SK-N-SH (cell line): ENCODE measurements around the gene NPM1. TPM values are rescaled to one million over a fixed set of nuclear protein-coding genes. Genes with fewer than 3 reads are reported as not detected.

Experiments used
- CTCF ChIA-PET: fragments of 300-600, 350-600 bp; formaldehyde crosslinking; extraction: SDS; loops from one replicate; lab custom pipeline; 2021; lab: Yijun Ruan, JAX
- POLR2A ChIA-PET: fragments of 350-600 bp; sonication (Branson Sonifier 250); formaldehyde crosslinking; extraction: SDS; loops from one replicate; lab custom pipeline; 2020; ENCODE audit warnings: antibody characterized with exemption, inconsistent platforms; lab: Yijun Ruan, JAX
- DNase-seq: peaks from one replicate; pipeline ENCODE4 v3.0.0; 2012
- H2AFZ ChIP-seq: fragments of 200-600 bp; sonication (generic); 2 replicates; pipeline ENCODE4 v1.8.1; 2016; ENCODE audit warnings: antibody characterized with exemption, mild to moderate bottlenecking, low read depth
- H3F3A ChIP-seq: fragments of 200-600 bp; sonication (generic); replicated peaks from 2 replicates; pipeline ENCODE3; 2016; ENCODE audit warnings: antibody characterized with exemption, mild to moderate bottlenecking; ENCODE audit not compliant: insufficient read depth
- H3K27ac ChIP-seq, 2 experiments: fragments of 200-500 bp in 1 of 2; fragments of 200-600 bp in 1 of 2; sonication (Bioruptor generic) in 1 of 2; sonication (generic), shearing (Covaris generic) in 1 of 2; 2 replicates each; pipeline versions ENCODE4 v1.5.1 to v1.6.1; 2014 to 2016; ENCODE audit warnings: low read depth in 2 of 2, inconsistent platforms in 1 of 2, low read length in 1 of 2, mild to moderate bottlenecking in 1 of 2, mixed read lengths in 1 of 2
- H3K27me3 ChIP-seq: fragments of 200-600 bp; sonication (generic), shearing (Covaris generic); 2 replicates; pipeline ENCODE4 v1.6.1; 2016; ENCODE audit warnings: mixed run types; ENCODE audit not compliant: insufficient read depth
- H3K36me3 ChIP-seq, 2 experiments: fragments of 200-500 bp in 1 of 2; fragments of 200-600 bp in 1 of 2; sonication (Bioruptor generic) in 1 of 2; sonication (generic) in 1 of 2; replicated peaks in 1 of 2; 2 replicates each; pipeline versions ENCODE3 to v1.5.1; 2014 to 2016; ENCODE audit warnings: low read length in 1 of 2, mild to moderate bottlenecking in 1 of 2; ENCODE audit not compliant: insufficient read depth in 2 of 2, control insufficient read depth in 1 of 2
- H3K4me1 ChIP-seq, 2 experiments: fragments of 200-500 bp in 1 of 2; fragments of 200-600 bp in 1 of 2; sonication (Bioruptor generic) in 1 of 2; sonication (generic), shearing (Covaris generic) in 1 of 2; 2 replicates each; pipeline versions ENCODE4 v1.5.1 to v1.6.1; 2014 to 2016; ENCODE audit warnings: low read depth in 1 of 2, low read length in 1 of 2, mixed run types in 1 of 2; ENCODE audit not compliant: insufficient read depth in 2 of 2, control insufficient read depth in 1 of 2
- H3K4me2 ChIP-seq: fragments of 200-600 bp; sonication (generic), shearing (Covaris generic); 2 replicates; pipeline ENCODE4 v1.6.1; 2017; ENCODE audit warnings: mixed run types
- H3K4me3 ChIP-seq, 2 experiments: fragments of 200-500 bp in 1 of 2; fragments of 200-600 bp in 1 of 2; sonication (Bioruptor generic) in 1 of 2; sonication (generic), shearing (Covaris generic) in 1 of 2; 2 replicates each; pipeline versions ENCODE4 v1.5.1 to v1.8.1; 2014 to 2016; ENCODE audit warnings: low read depth in 2 of 2, inconsistent platforms in 1 of 2, low read length in 1 of 2, mild to moderate bottlenecking in 1 of 2, mixed read lengths in 1 of 2, moderate library complexity in 1 of 2
- H3K79me2 ChIP-seq: fragments of 200-600 bp; sonication (generic); 2 replicates; pipeline ENCODE4 v1.8.1; 2017; ENCODE audit warnings: mild to moderate bottlenecking; ENCODE audit not compliant: insufficient read depth
- H3K9ac ChIP-seq: fragments of 200-600 bp; sonication (generic); 2 replicates; pipeline ENCODE4 v1.6.1; 2017; ENCODE audit warnings: mixed run types
- H3K9me2 ChIP-seq: fragments of 200-600 bp; sonication (generic); 2 replicates; pipeline ENCODE4 v1.6.1; 2017; ENCODE audit warnings: mixed run types
- H3K9me3 ChIP-seq: fragments of 200-600 bp; sonication (generic); 2 replicates; pipeline ENCODE4 v1.6.1; 2017; ENCODE audit warnings: mixed run types, mild to moderate bottlenecking, moderate library complexity
- H4K20me1 ChIP-seq: fragments of 200-600 bp; sonication (generic); 2 replicates; pipeline ENCODE4 v1.6.1; 2017; ENCODE audit warnings: mild to moderate bottlenecking, mixed run types; ENCODE audit not compliant: insufficient read depth
- MAX ChIP-seq: IDR thresholded peaks from 2 replicates; pipeline ENCODE4 v1.4.0; 2012; ENCODE audit warnings: low read depth
- NFIC ChIP-seq: IDR thresholded peaks from 2 replicates; pipeline ENCODE4 v1.4.0; 2012; ENCODE audit warnings: borderline replicate concordance
- NRF1 ChIP-seq: IDR thresholded peaks from 2 replicates; pipeline ENCODE4 v1.6.1; 2012; ENCODE audit warnings: low read depth, mild to moderate bottlenecking, low read length
- SIN3A ChIP-seq: IDR thresholded peaks from 2 replicates; pipeline ENCODE4 v1.6.1; 2012; ENCODE audit warnings: low read depth, mild to moderate bottlenecking, low read length, moderate library complexity, borderline replicate concordance
- TCF12 ChIP-seq: IDR thresholded peaks from 2 replicates; pipeline ENCODE4 v1.4.0; 2012
- USF2 ChIP-seq: fragments of 150-350 bp; IDR thresholded peaks from 2 replicates; pipeline ENCODE4 v1.6.1; 2017; ENCODE audit warnings: antibody characterized with exemption, low read length, low read depth, borderline replicate concordance
- ZBTB33 ChIP-seq: IDR thresholded peaks from 2 replicates; pipeline ENCODE4 v1.4.0; 2012; ENCODE audit warnings: low read depth, borderline replicate concordance
- WGBS: methylation state at CpG from one replicate; pipeline ENCODE4 v1.1.6; 2017; ENCODE audit warnings: low lambda C conversion rate; 5-methylcytosine and 5-hydroxymethylcytosine counted together
- polyA plus RNA-seq, 3 experiments: library from polyadenylated mRNA; depleted of rRNA; stranded (reverse); fragments of >200 nt; gene quantifications; 2 replicates each; pipeline ENCODE4 v1.2.3, GENCODE V29; 2012
- TF ChIP-seq, protein P1 (sequence below): fragments of 200-600 bp; sonication (generic); IDR thresholded peaks from 2 replicates; pipeline ENCODE4 v1.6.1; 2017; ENCODE audit warnings: antibody characterized with exemption, mild to moderate bottlenecking, moderate library complexity

The NPM1 gene
- polyA plus RNA-seq, 1 of the 3 experiments (the other 2 are of a cell fraction): 4,764 TPM

DNA sequence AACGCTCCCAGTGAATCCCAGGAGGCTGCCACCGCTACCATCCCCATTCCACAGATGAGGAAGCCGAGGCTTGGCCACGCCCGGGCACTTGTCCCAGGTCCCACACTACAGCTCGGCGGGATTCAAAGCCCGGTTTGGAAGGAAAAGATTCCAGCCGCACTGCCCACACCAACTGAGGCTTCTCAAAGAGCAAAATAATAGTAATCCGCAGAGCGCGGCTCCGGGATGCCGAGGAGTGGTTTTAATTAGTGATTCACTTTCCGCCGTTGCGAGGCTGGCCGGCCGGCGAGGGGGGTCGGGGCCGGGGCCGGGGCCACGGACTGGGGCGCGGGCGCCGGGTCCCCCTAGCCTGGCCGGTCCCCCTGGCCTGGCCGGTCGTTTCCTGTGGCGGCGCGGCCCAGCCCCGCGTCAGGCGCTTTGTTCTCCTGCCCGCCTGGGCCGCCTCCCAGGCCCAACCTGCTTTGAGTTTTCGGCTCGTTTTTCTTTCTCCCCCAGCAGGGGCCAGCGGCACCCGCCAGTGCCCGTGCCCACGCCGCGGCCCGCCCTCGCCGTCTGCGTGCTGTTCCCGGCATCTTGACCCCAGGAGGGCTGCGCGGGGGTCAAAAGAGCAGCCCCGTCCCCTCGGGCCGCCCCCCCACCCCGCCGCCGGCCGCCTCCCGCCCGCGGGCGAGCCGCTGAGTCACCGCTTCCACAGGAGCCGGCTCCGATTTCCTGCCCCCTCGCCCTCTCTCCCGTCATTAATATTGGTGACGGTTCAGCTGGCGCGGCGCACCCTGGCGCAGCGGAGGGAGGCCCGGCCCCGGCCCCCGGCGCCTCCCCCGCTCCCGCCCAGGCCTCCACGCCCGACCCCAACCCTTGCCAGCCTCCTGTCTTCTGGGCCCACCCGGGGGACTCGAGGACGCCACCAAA is 63.0 kb downstream of the NPM1 start:
- 70% methylated on average over 75 of the region's 88 CpGs for WGBS

DNA sequence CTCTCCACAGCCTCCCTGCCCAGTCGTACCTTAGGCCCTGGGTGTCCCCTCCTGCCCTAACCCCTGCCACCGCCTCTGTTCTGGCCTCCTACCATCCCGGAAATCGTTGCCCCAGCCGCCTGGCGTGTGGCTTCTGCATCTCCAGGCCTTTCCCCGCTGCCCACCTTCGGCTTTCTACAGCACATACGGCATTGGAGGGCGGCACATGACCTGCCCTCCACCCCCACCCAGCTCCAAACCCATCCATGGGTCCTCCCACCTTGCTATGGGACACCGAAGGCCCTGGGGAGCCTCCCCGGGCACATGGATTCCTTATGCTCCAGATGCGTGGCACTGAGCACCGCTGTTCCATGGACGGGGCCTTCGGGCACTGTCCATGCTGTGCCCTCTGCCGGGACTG is 63.8 kb downstream of the NPM1 start:
- DNase-seq: no peak
- Histone ChIP-seq H3F3A (no peaks in the 10 kb centered on the region), H3K79me2 (no peaks in the 10 kb centered on the region), H3K36me3 (no peaks in the 10 kb centered on the region), H3K4me2 (no peak overlapping the region), H3K4me3 (no peak overlapping the region), H3K27me3 (no peaks in the 10 kb centered on the region), H3K27ac (no peak overlapping the region), H4K20me1 (no peaks in the 10 kb centered on the region), H3K9ac (no peak overlapping the region), H3K9me2 (no peaks in the 10 kb centered on the region), H2AFZ (no peak overlapping the region), H3K9me3 (no peaks in the 10 kb centered on the region), H3K4me1 (no peaks in the 10 kb centered on the region; a peak in 1 of 4 replicates)
- 85% methylated on average over 15 of the region's 17 CpGs for WGBS
- ChIA-PET CTCF (no interaction called here), POLR2A (no interaction called here)
- TF ChIP-seq NRF1 (no peak), SIN3A (no peak), MAX (no peak), USF2 (no peak), ZBTB33 (no peak), TCF12 (no peak), NFIC (no peak)

More for the DNA sequence above, 63.0 kb downstream of the NPM1 start:
- Histone ChIP-seq H3F3A (no peaks in the 10 kb centered on the region), H3K79me2 (no peaks in the 10 kb centered on the region), H3K4me2 (no peak overlapping the region), H3K9ac (no peak overlapping the region), H2AFZ (no peak overlapping the region), H3K4me3 (no peak overlapping the region)
- POLR2A ChIA-PET: no interaction called here
- TF ChIP-seq, protein P1, sequence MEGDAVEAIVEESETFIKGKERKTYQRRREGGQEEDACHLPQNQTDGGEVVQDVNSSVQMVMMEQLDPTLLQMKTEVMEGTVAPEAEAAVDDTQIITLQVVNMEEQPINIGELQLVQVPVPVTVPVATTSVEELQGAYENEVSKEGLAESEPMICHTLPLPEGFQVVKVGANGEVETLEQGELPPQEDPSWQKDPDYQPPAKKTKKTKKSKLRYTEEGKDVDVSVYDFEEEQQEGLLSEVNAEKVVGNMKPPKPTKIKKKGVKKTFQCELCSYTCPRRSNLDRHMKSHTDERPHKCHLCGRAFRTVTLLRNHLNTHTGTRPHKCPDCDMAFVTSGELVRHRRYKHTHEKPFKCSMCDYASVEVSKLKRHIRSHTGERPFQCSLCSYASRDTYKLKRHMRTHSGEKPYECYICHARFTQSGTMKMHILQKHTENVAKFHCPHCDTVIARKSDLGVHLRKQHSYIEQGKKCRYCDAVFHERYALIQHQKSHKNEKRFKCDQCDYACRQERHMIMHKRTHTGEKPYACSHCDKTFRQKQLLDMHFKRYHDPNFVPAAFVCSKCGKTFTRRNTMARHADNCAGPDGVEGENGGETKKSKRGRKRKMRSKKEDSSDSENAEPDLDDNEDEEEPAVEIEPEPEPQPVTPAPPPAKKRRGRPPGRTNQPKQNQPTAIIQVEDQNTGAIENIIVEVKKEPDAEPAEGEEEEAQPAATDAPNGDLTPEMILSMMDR: no peak
- TF ChIP-seq, all 33 proteins: peak for 0
- H4K20me1 ChIP-seq: no peaks in the 10 kb centered on the region
- H3K36me3 ChIP-seq: no peaks in the 10 kb centered on the region
- no peaks in the 10 kb centered on the region for H3K9me2 ChIP-seq
- peak overlapping the region; percentile 28 to 54; a peak in 3 of 4 replicates for H3K27ac ChIP-seq
- DNase-seq: no peak
- H3K9me3 ChIP-seq: no peaks in the 10 kb centered on the region
- no peaks in the 10 kb centered on the region; a peak in 1 of 4 replicates for H3K4me1 ChIP-seq
- H3K27me3 ChIP-seq: no peaks in the 10 kb centered on the region
- CTCF ChIA-PET: no interaction called here
